Ascending aorta (tissue), 2 donors: Measurements from ENCODE around the gene SUPT3H. TPM values are rescaled to one million over a fixed set of nuclear protein-coding genes. Genes with fewer than 3 reads are reported as not detected.

ENCODE experiments used
- DNase-seq, 2 donors: peaks; one replicate each; pipeline ENCODE4 v3.0.0-alpha.2; 2019; ENCODE audit warnings: low spot score in 2 of 2
- H3K27ac ChIP-seq, 2 donors: fragments of 200-600 bp; sonication (generic); one replicate each; pipeline ENCODE4 v1.5.1; 2016 to 2017; ENCODE audit warnings: mild to moderate bottlenecking in 1 of 2
- H3K27me3 ChIP-seq: fragments of 200-600 bp; sonication (generic); one replicate; pipeline ENCODE4 v1.5.1; 2017
- H3K36me3 ChIP-seq, 2 donors: fragments of 200-600 bp; sonication (generic); one replicate each; pipeline ENCODE4 v1.5.1; 2016
- H3K4me1 ChIP-seq, 2 donors: fragments of 200-600 bp; sonication (generic); one replicate each; pipeline ENCODE4 v1.5.1; 2016 to 2017; ENCODE audit warnings: mild to moderate bottlenecking in 1 of 2
- H3K4me3 ChIP-seq, 2 donors: fragments of 200-600 bp; sonication (generic); one replicate each; pipeline ENCODE4 v1.5.1; 2016 to 2017; ENCODE audit warnings: mild to moderate bottlenecking in 1 of 2
- H3K9me3 ChIP-seq, 2 donors: fragments of 200-600 bp; sonication (generic); one replicate each; pipeline ENCODE4 v1.5.1; 2016
- intact Hi-C: fragments of 100-400 bp; cut with DNase I; formaldehyde crosslinking; loops from one replicate; pipeline ENCODE4 v1.15.1; 2023
- total RNA-seq: library from RNA; depleted of rRNA; stranded (reverse); fragments of >200 nt; gene quantifications from one replicate; pipeline ENCODE4 v1.1.0, GENCODE V29; 2016
- TF ChIP-seq, protein P1 (sequence below), 3 experiments: fragments of 200-600 bp in 2 of 3; fragments of 450-650 bp in 1 of 3; sonication (generic) in 2 of 3; IDR thresholded peaks; one replicate each; pipeline ENCODE4 v1.5.1; 2016 to 2019; ENCODE audit warnings: antibody characterized with exemption in 3 of 3, mild to moderate bottlenecking in 1 of 3, moderate library complexity in 1 of 3

The SUPT3H gene
- total RNA-seq, 1 donor from 2014 or later = not detected

DNA sequence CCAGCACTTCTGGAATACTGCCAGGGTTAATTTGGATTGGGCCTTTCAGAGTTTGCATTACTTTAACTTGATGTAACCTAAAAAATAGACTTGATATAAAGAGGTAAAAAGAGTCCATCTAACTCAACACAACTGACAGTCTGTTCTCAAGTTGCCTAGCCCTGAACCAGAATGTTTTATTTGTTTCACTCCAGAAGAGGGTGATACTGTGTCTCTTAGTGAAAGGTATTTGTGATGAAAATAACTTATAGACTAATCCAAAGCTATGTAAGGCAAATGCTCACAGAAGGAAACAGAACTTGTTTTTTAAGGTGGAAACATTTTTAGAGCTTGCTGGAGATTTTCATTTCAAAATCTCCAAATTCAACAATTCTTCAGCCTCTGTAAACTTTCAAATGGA lies 518.7 kb downstream of the SUPT3H start:
- DNase-seq = no peak
- no peak overlapping the region for H3K27ac ChIP-seq
- no peaks in the 10 kb centered on the region for H3K27me3 ChIP-seq
- no peaks in the 10 kb centered on the region for H3K9me3 ChIP-seq
- H3K4me3 ChIP-seq = no peak overlapping the region
- TF ChIP-seq, protein P1, sequence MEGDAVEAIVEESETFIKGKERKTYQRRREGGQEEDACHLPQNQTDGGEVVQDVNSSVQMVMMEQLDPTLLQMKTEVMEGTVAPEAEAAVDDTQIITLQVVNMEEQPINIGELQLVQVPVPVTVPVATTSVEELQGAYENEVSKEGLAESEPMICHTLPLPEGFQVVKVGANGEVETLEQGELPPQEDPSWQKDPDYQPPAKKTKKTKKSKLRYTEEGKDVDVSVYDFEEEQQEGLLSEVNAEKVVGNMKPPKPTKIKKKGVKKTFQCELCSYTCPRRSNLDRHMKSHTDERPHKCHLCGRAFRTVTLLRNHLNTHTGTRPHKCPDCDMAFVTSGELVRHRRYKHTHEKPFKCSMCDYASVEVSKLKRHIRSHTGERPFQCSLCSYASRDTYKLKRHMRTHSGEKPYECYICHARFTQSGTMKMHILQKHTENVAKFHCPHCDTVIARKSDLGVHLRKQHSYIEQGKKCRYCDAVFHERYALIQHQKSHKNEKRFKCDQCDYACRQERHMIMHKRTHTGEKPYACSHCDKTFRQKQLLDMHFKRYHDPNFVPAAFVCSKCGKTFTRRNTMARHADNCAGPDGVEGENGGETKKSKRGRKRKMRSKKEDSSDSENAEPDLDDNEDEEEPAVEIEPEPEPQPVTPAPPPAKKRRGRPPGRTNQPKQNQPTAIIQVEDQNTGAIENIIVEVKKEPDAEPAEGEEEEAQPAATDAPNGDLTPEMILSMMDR (IDR thresholded peaks at IDR 0.05) = no peak
- no peaks in the 10 kb centered on the region for H3K36me3 ChIP-seq
- H3K4me1 ChIP-seq = no peaks in the 10 kb centered on the region
- intact Hi-C loops = no loop called here

DNA sequence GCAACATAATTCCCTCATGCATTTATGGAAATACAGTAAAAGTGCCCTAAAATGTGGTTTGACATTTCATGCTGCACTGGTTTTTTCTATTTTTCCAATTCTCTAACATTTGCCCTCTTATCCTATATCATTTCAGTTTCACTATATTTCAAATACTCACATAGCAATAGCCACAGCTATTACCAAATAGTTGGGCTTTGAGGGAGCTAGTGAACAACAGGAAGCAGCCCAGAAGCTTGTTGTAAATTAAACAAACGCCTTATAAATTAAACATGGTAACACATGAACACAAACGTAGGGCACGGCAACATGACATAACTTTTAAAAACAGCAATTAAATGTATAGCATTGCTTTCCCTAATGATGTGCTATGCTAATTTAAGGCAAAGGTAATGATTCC lies 521.3 kb downstream of the SUPT3H start:
- DNase-seq = no peak
- Histone ChIP-seq H3K9me3 (no peaks in the 10 kb centered on the region), H3K4me3 (no peak overlapping the region), H3K27ac (no peak overlapping the region), H3K27me3 (no peaks in the 10 kb centered on the region), H3K4me1 (no peaks in the 10 kb centered on the region), H3K36me3 (no peaks in the 10 kb centered on the region)
- intact Hi-C loops = no loop called here
- TF ChIP-seq, protein P1 (IDR thresholded peaks at IDR 0.05) = no peak

DNA sequence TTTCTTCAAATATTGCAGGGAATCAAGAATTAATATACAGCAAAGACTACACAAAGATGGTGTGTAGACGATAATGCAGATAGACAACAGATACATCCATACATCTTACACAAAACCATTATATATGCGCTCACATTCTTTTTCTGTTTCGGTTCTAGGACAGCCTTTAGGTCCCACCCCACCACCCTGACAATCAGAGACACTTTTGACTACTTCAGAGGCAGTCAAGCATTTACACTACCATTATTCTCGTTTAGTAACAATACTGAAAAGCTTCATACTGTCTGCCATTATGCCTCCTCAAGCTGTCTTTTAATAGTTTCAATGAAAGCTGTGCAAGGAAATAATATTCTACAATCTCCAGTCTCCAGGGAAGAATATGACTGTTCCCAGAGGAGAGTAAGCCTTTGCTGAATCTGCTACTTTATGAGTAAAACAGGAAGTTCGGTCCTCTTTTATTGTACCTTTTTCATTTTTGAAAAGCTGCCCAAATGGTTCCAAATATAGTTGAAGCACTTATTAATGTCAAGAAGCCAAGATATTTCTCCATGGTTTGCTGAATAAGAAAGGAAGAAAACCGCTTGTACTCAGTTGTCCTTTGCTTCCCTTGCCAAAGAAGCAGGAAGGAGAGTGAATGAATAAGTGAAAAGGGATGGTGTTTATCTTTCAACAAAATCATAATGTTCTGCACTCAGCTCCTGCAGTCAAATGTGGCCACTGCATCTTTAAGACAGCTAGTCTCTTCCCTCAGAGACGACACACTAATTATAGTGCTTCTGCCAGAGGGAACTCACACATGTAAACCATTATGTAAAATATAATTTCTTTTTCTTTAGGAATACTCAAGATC lies 521.9 kb downstream of the SUPT3H start:
- Histone ChIP-seq H3K27me3 (no peaks in the 10 kb centered on the region), H3K27ac (no peak overlapping the region)

GRCh38 chr6:44854712-44855443 lies 522.9 kb downstream of the SUPT3H start:
- TF ChIP-seq, protein P1 (IDR thresholded peaks at IDR 0.05) = no peak
- Histone ChIP-seq H3K27me3 (no peaks in the 10 kb centered on the region), H3K27ac (no peak overlapping the region), H3K36me3 (no peaks in the 10 kb centered on the region), H3K4me1 (no peaks in the 10 kb centered on the region), H3K4me3 (no peak overlapping the region), H3K9me3 (no peaks in the 10 kb centered on the region)
- intact Hi-C loops = no loop called here
- DNase-seq = no peak

More for the DNA sequence above, 521.9 kb downstream of the SUPT3H start:
- H3K9me3 ChIP-seq = no peaks in the 10 kb centered on the region
- intact Hi-C loops = no loop called here
- DNase-seq = no peak
- no peak overlapping the region for H3K4me3 ChIP-seq
- no peaks in the 10 kb centered on the region for H3K4me1 ChIP-seq
- no peaks in the 10 kb centered on the region for H3K36me3 ChIP-seq
- TF ChIP-seq, protein P1 (IDR thresholded peaks at IDR 0.05) = no peak

DNA sequence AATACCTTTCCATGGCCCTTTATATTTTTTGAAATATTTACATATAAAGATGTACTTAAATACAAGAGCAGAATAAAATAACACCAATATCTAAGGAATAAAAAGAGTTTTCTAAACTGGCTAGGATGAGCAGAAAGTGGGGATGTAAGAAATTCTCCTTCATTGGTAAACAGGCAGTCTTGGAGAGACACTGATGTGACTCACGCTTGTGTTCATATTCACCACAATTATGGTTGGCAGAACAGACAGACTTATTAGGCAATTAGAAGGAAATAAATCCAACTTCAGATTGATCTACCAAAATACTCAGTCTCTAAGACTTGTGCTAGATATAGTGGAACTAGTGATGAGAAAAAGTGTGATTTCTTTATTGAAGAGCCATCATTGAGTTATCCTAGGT lies 526.6 kb downstream of the SUPT3H start:
- no peak overlapping the region for H3K27ac ChIP-seq
- H3K9me3 ChIP-seq = no peaks in the 10 kb centered on the region
- no peak for DNase-seq
- H3K36me3 ChIP-seq = no peaks in the 10 kb centered on the region
- no peaks in the 10 kb centered on the region for H3K4me1 ChIP-seq
- TF ChIP-seq, protein P1 (IDR thresholded peaks at IDR 0.05) = no peak
- H3K4me3 ChIP-seq = no peak overlapping the region
- H3K27me3 ChIP-seq = no peaks in the 10 kb centered on the region
- intact Hi-C loops = no loop called here
